GM18873 (cell line): Measurements from ENCODE around the gene YPEL2.
"Not testable (repeated sequence)": the region's sequence is repeated elsewhere in the genome, so short reads cannot be mapped to it uniquely, and the experiment has no call there.

Experiments used
- ATAC-seq: cut with Tn5 transposase; IDR thresholded peaks from one replicate; pipeline ENCODE4 v1.9.1; 2021; ENCODE audit warnings: mild to moderate bottlenecking, moderate library complexity, moderate number of reproducible peaks; ENCODE audit not compliant: unreplicated experiment, low FRiP score

Gene YPEL2

DNA sequence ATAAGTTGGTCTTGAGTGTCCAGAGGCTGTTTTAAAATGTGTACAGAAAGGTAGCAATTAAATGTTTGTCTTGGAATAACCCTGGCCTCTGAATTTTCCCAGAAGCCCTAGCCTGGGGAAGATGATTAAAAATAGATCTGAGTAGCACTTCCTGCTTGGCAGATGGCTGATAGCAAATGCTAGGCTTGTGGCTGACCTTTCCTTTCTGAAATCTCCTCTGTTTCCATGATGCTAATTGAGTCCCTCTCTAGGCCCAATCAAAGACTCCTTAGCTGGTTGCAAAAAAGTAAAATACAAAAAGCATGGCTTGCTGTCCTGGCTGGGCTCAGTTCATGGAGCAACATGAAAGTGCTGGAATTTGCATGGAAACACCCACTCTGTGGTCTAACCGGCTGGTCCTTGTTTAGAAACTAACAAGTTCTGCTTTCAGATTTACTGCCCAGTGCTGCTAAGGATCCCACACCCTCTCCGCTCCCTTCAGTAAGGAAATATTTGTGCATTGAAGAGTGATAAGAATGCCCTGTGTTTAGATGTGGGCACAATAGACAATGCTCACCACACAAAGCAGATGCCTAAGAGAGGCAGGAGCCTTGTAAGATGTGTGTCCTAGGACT is 40.8 kb downstream of the YPEL2 start:
- ATAC-seq: no peak

DNA sequence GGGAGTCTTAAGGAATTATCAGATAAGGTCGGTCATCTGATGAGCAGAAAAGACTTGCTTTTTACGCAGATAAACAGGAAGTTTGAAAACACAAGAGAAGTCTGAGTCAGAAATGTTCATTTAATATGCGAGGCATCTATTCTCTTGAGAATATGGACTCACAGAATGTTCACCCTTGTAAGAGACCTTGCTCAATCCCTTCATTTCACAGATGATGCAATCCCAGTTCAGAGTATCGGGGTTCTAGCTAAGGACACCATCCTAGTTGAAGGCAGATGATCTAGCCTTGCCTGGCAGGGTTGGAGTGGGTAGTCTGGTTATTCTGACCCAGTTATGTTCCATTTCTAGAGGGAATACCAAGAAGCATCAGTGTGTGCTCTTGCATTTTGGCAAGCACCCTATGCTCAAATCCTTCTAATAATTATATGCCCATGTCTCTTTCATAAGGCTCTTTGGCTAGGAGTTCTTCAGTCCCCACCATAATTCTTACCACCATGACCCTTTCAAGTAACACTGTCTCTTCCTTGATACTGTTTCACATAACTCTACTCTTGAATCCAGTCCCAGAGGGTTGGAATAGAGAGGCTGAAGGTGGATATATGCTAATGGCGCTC is 42.5 kb downstream of the YPEL2 start:
- ATAC-seq: no peak

DNA sequence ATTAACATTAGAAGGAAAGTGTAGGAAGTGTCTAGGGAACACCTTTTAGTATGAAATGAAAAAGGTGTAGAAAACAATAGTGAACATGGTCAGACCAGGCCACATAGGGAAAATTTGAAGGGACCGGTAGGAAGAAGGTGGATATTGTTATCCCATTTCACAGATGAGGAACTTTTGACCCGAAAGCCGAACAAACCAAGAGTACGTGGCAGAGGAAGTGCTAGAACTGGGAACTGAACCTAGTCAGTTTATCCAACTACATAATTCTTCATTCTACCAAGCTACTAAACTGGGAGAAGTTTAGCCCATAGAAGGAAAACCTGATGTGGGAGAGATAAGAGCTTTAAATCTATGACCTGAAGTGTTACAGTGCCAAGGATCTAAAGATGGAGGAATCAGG is 43.2 kb downstream of the YPEL2 start:
- ATAC-seq: no peak

DNA sequence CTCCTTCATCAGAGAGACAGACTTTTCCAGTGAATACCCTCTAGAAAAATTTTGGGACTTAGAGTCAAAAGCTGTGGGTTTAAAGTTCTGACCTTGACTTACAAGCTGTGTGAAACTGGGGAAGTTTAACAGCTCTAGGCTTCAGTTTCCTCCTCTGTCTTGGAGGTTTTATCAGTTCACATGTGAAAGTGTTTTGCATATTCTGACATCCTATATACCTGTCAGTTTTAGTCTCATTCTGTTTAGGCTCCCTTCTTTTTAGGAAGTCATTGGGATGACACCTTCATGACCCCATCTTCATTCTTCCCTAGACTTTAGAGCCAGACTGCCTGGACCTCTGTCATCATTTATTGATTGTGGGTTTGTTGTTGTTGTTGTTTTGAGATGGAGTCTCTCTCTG is 44.4 kb downstream of the YPEL2 start:
- ATAC-seq: no peak

- no peak for ATAC-seq
Observed at GRCh38 chr17:59376506-59376905, 45.1 kb downstream of the YPEL2 start.

DNA sequence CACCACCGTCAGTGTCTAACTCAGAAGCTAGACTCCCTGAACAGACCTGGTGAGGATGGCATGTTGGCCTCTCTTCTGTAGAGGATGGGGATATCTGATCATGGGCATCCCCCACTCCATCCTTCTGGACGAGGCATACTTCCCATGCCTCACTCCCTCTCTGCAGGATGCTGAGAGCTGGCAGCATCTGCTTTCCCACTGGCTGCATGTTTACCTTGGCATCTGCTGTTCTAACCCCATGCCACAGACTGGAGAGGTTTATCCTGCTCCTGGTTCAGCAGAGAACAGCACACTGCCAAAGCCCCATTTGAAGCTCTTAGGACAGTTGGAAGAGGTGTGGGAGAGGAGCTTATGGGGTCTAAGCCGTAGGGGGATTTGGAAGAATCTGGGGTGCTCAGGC is 46.0 kb downstream of the YPEL2 start:
- ATAC-seq: no peak

GRCh38 chr17:59378675-59379074 is 47.2 kb downstream of the YPEL2 start:
- ATAC-seq: no peak

GRCh38 chr17:59380474-59380873 is 49.0 kb downstream of the YPEL2 start:
- no peak for ATAC-seq

DNA sequence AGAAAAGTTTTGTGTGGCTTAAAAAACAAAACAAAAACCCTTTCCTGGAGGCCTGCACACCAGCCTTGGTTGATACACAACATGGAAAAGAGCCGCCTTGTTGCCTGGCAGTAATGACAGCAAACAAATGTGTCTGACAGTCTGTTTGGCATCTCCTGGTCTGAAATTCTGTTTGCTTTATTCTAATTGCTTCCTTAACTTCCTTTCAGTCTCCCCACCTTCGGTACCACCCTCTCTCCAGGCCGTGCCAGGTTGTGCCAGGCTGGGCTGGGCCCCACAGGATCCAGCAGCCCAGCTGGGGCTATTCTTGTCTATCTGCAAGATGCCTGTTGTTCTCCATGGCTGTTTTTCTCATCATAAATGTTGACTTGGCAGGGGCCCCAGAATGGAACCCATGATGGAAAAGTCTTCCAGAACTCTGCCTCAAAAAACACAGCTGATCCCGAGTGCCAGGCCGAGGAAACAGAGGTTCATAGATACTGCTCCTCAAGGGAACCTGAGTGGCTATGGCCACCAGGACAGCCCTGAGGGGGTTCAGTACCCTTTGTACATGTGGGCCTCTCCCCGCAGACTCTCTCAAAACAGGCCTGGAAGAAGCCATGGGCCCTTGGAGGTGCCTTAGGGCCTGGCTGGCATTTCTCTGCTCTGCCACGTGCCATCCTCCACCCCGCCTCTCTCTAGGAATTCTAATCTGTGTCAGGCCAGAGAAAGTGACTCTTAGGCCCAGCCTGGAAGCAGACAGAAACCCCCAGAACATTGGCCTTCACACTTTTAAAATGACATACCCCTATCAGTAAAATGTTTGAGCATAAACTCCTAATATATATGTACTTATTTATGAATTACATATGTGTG is 50.5 kb downstream of the YPEL2 start:
- no peak for ATAC-seq

GRCh38 chr17:59383893-59384292 is 52.4 kb downstream of the YPEL2 start:
- ATAC-seq: no peak

DNA sequence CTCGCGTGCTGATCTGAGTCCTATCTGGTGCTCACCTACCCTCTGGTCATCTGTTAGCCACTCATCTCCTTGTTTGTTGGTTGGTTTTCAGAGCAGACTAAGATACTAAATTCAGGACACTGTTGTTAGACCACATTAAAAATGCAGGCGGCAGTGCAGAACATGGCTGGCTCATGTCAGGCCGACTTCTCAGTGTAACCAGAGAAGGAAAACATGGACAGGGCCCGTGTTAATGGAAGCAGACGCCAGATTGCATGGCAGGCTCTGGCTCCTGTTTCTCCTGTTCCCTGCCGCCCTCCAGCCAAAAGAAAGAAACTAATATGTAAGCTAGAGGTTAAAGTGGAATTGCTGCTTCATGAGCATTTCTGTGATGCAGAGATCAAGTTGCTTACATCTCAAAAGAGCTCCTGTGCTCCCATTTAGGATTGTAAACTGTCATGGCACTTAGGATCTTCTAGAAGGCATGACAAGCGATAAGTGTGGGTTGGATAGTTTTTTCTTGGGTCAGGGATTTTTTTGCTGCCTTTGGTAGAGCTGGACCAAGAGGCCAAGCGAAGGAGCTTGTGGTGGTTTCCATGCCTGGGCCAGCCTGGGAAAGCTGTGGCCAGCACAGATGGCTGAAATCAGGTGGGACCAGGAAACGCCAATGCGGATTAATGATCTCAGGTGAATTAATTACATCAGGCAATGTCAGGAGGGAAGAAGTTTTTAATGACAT is 56.1 kb downstream of the YPEL2 start:
- ATAC-seq: no peak

- ATAC-seq: no peak
Observed at GRCh38 chr17:59388069-59388556, 56.7 kb downstream of the YPEL2 start.

- ATAC-seq: no peak
Observed at GRCh38 chr17:59389066-59389465, 57.6 kb downstream of the YPEL2 start.

DNA sequence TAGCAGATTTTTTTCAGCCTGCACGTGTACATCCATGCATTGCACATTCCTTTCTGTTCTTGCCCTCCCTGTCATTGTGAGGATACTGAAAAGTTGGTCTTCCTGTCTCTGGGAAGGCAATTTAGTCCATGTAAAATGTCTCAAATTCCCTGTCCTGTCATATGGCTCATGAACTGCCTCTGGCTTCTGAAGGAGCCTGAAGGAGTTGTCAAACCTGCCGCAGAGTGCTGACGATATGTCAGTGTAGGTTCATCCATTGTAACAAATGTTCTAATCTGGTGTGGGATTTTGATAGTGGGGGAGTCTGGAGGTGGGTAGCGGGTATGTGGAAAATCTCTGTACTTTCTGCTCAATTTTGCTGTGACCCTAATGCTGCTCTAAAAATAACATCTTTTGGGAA is 59.6 kb downstream of the YPEL2 start:
- ATAC-seq: no peak

- ATAC-seq: no peak
Observed at GRCh38 chr17:59392973-59393679, 61.7 kb downstream of the YPEL2 start.

- ATAC-seq: not testable (repeated sequence)
Observed at GRCh38 chr17:59393742-59394410, 62.4 kb downstream of the YPEL2 start.

DNA sequence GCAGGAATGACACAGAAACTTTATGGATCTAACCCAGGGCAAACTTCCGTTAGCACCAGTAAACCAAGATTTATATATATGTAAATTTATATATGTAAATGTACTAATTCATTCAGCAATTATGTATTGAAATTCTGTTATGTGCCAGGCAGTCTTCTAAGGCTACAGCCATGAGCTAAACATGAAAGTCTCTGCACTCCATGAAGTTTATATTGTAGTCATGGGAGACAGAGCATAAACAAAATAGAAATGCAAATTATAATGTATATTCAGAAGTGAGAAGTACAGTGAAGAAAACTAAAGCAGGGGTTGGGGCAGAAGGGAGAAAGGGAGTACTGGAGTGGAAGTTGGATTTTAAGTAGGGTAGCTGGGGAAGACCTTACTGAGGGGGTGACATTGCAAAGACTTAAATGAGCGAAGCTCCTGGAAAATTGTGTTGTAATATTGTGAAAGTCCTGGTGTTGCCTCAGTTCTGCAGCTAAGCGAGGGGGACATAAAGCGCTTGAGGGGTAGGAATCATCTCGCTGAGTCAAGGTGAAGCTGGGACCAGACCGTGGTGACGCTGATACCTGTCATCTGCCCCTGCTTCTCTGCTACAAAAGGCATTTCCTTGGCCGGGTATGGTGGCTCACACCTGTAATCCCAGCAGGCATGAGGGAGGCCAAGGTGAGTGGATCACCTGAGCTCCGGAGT is 64.8 kb downstream of the YPEL2 start:
- ATAC-seq: no peak

- no peak for ATAC-seq
Observed at GRCh38 chr17:59397316-59398073, 66.0 kb downstream of the YPEL2 start.
